Suppressor macrophage treated with lipopolysaccharide for 1 hour (primary cell): ENCODE data around the gene ALS2.
"Not testable (repeated sequence)": the region's sequence is repeated elsewhere in the genome, so short reads cannot be mapped to it uniquely, and the experiment has no call there.

Source experiments
- DNase-seq, 3 donors: peaks; one replicate each; pipeline ENCODE4 v3.0.0-alpha.2; 2020 to 2022

Gene ALS2

DNA sequence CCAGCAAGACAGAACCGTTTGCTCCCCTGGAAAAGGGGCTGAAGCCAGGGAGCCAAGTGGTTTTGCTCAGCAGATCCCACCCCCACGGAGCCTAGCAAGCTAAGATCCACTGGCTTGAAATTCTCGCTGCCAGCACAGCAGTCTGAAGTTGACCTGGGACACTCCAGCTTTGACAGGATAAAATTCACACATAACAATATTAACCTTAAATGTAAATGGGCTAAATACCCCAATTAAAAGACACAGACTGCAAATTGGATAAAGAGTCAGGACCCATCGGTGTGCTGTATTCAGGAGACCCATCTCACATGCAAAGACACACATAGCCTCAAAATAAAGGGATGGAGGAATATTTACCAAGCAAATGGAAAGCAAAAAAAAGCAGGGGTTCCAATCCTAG is 109.5 kb downstream of the ALS2 start:
- not testable (repeated sequence) for DNase-seq

DNA sequence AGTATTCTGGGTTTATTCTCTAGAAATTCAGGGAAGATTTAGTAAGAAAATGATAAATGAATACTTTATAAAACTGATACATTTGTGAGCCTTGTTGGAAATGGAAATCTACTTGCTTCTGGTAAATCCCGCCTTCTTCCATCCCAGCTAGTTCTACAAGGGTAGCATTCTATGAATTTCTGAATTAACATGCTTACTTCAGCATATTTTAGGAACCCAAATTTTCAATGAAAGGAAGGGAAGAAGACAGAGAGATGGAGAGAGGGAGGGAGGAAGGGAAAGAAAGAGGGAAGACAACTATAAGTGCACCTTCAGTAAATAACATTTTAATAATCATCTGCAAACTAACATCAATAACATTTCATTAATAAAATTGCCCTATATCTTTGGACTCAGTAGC is 110.9 kb downstream of the ALS2 start:
- no peak for DNase-seq

DNA sequence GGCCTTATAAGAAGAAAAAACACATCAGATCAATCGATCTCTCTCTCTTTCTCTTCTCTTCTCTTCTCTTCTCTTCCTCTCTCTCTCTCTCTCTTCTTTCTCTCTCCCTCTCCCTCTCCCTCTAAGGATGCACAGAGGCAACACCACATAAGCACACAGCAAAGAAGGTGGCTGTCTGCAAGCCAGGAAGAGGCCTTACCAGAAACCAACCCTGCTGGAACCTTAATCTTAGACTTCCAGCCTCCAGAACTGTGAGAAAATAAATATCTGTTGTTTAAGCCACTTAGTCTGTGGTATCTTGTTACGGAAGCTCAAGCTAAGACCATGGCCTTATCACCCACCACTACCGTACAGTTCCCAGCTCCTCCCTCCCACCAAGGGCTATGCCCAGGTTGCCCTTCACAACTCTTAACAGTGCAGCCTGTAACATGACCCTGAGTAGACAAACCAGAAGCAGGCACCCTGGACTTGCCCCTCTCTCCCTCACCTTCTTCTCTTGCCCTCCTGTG is 112.3 kb downstream of the ALS2 start:
- DNase-seq, result no peak

DNA sequence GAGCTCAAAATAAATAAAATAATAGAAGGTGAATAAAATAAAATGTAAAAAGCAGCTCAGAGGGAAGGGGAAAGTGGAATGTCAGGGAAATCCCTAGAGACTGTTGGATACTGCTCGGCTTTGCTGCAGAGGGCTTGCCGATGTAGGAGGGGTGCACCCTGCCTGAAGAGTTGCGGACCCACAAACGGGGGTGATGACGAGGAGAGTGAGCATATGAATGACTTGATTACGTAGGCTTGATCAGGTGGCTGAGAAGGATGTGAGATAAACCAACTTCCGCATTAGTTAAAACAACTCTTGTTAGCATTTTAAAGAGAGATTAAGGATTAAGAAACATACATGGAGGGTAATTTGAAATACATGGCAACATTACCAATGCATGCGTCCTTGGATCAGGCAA is 116.4 kb downstream of the ALS2 start:
- no peak for DNase-seq

DNA sequence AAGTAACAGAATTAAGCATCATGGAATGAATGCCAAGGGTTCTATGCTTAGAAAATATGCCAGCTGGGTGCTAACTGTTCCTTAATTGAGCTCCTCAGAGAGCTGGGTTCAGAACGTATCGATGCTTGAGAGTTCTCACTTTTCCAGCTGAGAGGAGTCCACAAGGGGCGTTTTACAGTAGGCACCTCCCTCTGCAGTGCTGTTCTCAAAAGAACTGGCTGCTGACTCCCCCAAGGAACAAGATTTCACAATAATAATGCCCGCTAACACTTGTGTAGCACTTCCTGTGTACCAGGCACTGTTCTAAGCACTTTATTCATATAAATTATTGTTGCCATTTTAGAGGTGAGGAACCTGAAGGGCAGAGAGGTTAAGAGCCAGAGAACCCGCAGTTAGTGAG is 119.4 kb downstream of the ALS2 start:
- peak in 2 of 3 donors; percentile 19 to 70 for DNase-seq

DNA sequence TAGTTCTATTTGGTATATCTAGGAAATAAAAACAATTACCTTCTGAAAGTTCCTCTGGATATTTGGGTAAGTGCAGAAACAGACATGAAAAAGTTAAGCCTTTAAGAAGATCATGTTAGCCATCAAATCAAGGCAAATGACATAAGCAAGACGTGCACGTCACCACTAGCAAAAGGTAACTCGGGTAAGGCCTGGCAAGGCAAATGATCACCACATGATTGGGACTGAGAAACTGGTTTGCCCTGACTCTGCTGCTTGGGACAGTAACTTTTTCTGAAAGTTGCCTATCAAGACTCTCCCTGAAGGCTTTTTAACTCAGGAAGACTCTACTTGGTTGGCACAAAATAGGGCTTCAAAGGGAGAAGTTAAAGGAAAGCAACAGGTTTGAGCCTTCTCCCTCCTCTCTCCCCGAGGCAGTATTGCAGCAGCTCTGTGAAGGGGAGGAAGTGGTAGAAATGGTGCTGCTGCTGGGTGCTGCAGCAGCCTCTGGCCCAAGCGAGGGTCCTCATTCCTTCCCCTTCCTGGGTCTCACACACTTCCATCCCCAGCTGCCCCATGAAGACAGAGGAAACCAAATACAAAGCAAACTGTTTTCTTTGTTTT is 120.3 kb downstream of the ALS2 start:
- DNase-seq, result peak in 1 of 3 donors; percentile 5

DNA sequence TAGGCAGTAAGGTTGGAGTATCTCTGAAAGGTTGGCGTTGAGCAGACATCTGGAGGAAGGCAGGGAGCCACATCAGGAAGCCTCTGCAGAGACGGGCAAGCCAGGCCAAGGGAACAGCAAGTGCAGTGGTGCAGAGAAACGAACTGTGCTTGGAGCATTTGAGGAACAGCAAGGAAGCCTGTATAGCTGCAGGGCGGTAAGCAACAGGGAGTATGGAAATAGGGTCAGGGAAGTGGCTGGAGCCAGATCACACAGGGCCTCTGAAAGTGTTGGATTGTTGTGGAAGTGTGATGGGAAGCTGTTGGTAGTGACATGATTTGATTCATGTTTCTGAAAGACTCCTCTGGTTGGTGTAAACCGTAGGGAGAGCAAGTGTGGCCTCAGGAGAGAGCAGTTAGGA is 124.0 kb downstream of the ALS2 start:
- DNase-seq, result no peak

DNA sequence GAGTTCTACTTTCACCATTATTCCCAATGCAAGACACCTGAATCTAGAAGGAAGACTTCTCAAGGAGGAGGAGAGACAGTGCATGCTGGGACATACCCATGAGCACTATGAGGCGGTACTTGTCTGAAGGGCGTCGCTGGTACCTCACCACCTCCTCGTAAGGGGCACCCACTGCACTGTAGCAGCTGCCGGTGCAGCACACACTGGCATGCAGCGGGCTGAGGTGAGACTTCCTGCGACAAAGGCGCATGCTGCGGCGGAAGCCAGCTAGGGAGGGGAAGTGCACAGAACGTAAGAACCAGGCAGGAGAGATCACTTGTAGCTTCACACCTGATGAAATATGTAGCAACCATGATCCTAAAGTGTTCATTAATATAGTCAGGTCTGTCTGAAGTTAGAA is 124.6 kb downstream of the ALS2 start:
- no peak for DNase-seq

DNA sequence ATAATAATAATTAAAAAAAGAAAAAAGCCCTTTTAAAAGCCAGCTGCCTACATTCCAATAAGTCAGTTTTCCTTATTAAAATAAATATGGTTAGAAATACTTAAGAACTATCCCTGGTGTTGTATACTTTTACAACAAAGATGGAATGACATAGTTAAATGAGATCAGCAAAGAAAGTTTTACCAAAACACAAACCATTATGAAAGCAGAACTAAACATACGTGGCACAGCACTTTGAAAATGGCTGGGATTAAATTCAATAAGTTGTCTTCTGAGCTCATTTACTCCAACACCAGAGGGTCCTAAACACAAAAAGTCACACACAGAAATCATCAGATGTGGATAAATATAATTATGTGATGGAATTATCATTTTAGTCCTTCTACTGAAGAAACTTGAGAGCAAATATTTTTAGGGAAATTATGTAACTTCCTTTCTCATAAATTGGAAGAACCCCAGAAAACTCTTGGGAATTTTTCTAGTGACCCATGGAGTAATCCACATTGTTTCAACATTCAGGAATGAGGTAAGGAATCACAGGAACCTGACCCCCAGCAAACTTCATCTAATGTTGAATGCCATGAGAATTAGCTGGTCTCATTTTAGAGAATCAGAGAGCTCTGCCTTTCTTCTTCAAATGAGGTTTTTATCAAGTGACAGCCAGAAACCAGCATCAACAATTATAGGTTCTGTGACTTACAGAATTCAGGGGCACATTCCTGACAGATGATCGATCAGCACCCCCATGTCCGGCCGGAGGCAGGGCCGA is 125.9 kb downstream of the ALS2 start:
- peak; percentile 71 to 93 (median 86) for DNase-seq

DNA sequence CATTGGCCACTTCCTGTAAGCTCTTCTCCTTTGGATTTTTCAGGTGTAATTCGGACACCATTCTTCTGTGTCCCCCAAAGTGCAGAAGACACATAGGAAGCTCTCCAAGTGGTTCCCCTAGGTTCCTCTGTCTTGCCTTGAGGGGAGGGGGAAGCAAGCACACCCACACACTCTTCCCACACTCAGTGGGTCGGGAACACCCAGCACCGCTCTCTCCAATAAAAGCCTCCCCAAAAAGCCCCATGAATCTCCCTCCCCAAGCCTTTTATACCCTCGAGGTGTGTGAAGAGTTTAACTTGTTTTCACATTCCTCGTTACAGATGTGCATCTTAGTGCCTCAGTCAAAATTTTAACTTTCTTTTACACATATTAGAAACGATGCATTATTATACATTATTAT is 127.5 kb downstream of the ALS2 start:
- peak; percentile 63 to 79 (median 75) for DNase-seq
